Bronchial epithelial cell (primary cell): ENCODE measurements around the gene MVK. TPM values are rescaled to one million over a fixed set of nuclear protein-coding genes. Genes with fewer than 3 reads are reported as not detected.

Experiments
- DNase-seq: peaks from one replicate; pipeline ENCODE4 v3.0.0-alpha.2; 2010; ENCODE audit warnings: low read depth
- FAIRE-seq: peaks from 2 replicates; lab custom pipeline; 2011; peaks lifted over from hg19 to GRCh38; lab: Jason Lieb, UNC
- H3K27me3 ChIP-seq: 2 replicates; pipeline ENCODE4 v1.5.1; 2011; ENCODE audit warnings: low read length; ENCODE audit not compliant: control insufficient read depth, insufficient read depth
- H3K36me3 ChIP-seq: 2 replicates; pipeline ENCODE4 v1.5.1; 2011; ENCODE audit warnings: low read length; ENCODE audit not compliant: control insufficient read depth, insufficient read depth
- H3K4me3 ChIP-seq: 2 replicates; pipeline ENCODE4 v1.5.1; 2011; ENCODE audit warnings: mild to moderate bottlenecking, low read depth, low read length, control low read depth
- total RNA-seq: library from RNA; depleted of rRNA; stranded (reverse); fragments of >200 nt; gene quantifications from 2 replicates; pipeline ENCODE4 v1.2.1, GENCODE V29; 2014
- TF ChIP-seq, protein P1 (sequence below): IDR thresholded peaks from 2 replicates; pipeline ENCODE4 v1.5.1; 2011; ENCODE audit warnings: mild to moderate bottlenecking, moderate library complexity, low read length, control low read depth, inconsistent platforms; ENCODE audit not compliant: insufficient read depth, severe bottlenecking

MVK gene
- total RNA-seq, 1 donor from 2014 or later: 16.1 TPM

DNA sequence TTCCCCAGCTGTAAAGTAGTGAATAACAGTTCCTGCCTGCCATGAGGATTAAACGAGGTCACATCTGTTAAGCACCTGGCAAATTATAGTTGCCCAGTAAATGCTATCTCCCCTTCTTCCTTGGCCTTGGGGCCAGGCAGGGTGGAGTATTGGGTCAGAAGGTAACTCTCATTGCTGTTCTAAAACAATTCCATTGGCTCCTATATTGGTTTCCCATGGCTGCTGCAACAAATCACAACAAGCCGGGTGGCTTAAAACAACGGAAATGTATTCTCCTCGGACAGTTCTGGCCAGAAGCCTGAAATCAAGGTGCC, 32.2 kb upstream of the MVK start:
- Histone ChIP-seq H3K36me3 (no peaks in the 10 kb centered on the region), H3K4me3 (no peak overlapping the region), H3K27me3 (no peaks in the 10 kb centered on the region)
- TF ChIP-seq, protein P1, sequence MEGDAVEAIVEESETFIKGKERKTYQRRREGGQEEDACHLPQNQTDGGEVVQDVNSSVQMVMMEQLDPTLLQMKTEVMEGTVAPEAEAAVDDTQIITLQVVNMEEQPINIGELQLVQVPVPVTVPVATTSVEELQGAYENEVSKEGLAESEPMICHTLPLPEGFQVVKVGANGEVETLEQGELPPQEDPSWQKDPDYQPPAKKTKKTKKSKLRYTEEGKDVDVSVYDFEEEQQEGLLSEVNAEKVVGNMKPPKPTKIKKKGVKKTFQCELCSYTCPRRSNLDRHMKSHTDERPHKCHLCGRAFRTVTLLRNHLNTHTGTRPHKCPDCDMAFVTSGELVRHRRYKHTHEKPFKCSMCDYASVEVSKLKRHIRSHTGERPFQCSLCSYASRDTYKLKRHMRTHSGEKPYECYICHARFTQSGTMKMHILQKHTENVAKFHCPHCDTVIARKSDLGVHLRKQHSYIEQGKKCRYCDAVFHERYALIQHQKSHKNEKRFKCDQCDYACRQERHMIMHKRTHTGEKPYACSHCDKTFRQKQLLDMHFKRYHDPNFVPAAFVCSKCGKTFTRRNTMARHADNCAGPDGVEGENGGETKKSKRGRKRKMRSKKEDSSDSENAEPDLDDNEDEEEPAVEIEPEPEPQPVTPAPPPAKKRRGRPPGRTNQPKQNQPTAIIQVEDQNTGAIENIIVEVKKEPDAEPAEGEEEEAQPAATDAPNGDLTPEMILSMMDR: no peak
- DNase-seq: no peak
- FAIRE-seq: no peak

- TF ChIP-seq, protein P1: no peak
- H3K27me3 ChIP-seq: no peaks in the 10 kb centered on the region
- H3K4me3 ChIP-seq: no peak overlapping the region
- H3K36me3 ChIP-seq: no peaks in the 10 kb centered on the region
- FAIRE-seq (no peak), DNase-seq (peak; percentile 75)
These were observed 31.6 kb upstream of the MVK start for GRCh38 chr12:109542014-109542413.

- DNase-seq (no peak), FAIRE-seq (no peak)
- Histone ChIP-seq H3K36me3 (no peaks in the 10 kb centered on the region), H3K27me3 (no peaks in the 10 kb centered on the region), H3K4me3 (no peak overlapping the region)
- TF ChIP-seq, protein P1: no peak
These were observed 30.7 kb upstream of the MVK start for GRCh38 chr12:109542876-109543275.

DNA sequence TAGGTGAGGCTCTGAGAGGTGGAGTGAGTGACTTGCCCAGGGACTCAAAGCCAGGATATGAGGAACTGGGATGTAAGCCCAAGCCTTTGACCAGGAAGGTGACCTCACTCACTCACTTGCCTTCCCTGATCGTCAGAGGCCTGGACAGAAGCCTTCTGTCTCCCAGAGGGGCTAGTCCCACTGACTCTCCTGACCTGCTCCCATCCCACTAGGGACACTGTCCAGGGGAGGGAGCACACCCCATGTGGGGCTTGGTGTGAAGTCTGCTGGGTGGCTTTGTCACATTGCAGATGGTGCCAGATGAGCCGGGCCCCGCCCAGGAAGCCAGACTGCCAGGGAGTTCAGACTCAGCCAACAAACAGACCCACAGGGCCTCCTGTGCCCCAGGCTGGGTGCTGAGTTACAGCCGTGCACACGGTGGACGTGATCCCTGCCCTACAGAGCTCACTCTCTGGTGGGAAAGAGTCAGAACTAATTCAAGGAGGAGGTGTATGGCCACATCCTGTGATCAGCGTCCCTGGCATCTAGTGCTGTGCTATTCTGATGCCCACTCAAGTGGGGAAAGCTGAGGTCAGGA, 28.6 kb upstream of the MVK start:
- H3K27me3 ChIP-seq: no peaks in the 10 kb centered on the region
- H3K4me3 ChIP-seq: no peak overlapping the region
- TF ChIP-seq, protein P1: no peak
- no peaks in the 10 kb centered on the region for H3K36me3 ChIP-seq
- FAIRE-seq (peak; percentile 23), DNase-seq (peak; percentile 37)

- TF ChIP-seq, protein P1: no peak
- Histone ChIP-seq H3K4me3 (no peak overlapping the region), H3K27me3 (no peaks in the 10 kb centered on the region), H3K36me3 (no peaks in the 10 kb centered on the region)
- FAIRE-seq (peak; percentile 7), DNase-seq (peak; percentile 65)
These were observed 27.8 kb upstream of the MVK start for GRCh38 chr12:109545826-109546225.

- TF ChIP-seq, protein P1: no peak
- FAIRE-seq (peak; percentile 95), DNase-seq (no peak)
- Histone ChIP-seq H3K36me3 (no peaks in the 10 kb centered on the region), H3K4me3 (no peak overlapping the region), H3K27me3 (no peaks in the 10 kb centered on the region)
These were observed 26.3 kb upstream of the MVK start for GRCh38 chr12:109547286-109547685.
